WTC11 (cell line): ENCODE data around the gene IGSF11.

ENCODE experiments used
- ARID4B ChIP-seq: sonication (generic); formaldehyde crosslinking; IDR thresholded peaks from 2 replicates; pipeline ENCODE4 v1.8.0; 2023; ENCODE audit warnings: missing genetic modification reagents, mild to moderate bottlenecking, borderline replicate concordance
- ATF2 ChIP-seq: sonication (generic); formaldehyde crosslinking; IDR thresholded peaks from 2 replicates; pipeline ENCODE4 v1.8.1; 2022; ENCODE audit warnings: low read depth, missing genetic modification reagents, borderline replicate concordance
- ATF3 ChIP-seq: sonication (generic); formaldehyde crosslinking; conservative IDR thresholded peaks from 2 replicates; pipeline ENCODE4 v1.8.1; 2022; ENCODE audit warnings: mild to moderate bottlenecking, missing genetic modification reagents
- CBFB ChIP-seq: sonication (generic); formaldehyde crosslinking; IDR thresholded peaks from 2 replicates; pipeline ENCODE4 v1.8.1; 2022; ENCODE audit warnings: mild to moderate bottlenecking, low read depth, missing genetic modification reagents
- CDX4 ChIP-seq: fragments of 250-450 bp; sonication (Bioruptor Pico); IDR thresholded peaks from 2 replicates; pipeline ENCODE4 v1.9.0; 2021; ENCODE audit warnings: moderate library complexity, mild to moderate bottlenecking, inconsistent platforms, borderline replicate concordance
- CTCF ChIP-seq: fragments of 200-600 bp; IDR thresholded peaks from 2 replicates; pipeline ENCODE4 v1.8.0; 2022; ENCODE audit warnings: antibody characterized with exemption
- ELF4 ChIP-seq: sonication (generic); formaldehyde crosslinking; IDR thresholded peaks from 2 replicates; pipeline ENCODE4 v1.8.1; 2022; ENCODE audit warnings: low read depth, mild to moderate bottlenecking, moderate library complexity, missing genetic modification reagents
- GTF2I ChIP-seq: fragments of 250-450 bp; sonication (Bioruptor Pico); conservative IDR thresholded peaks from 2 replicates; pipeline ENCODE4 v1.4.0; 2021; ENCODE audit warnings: mild to moderate bottlenecking
- MAX ChIP-seq: sonication (generic); formaldehyde crosslinking; IDR thresholded peaks from 2 replicates; pipeline ENCODE4 v1.8.0; 2022; ENCODE audit warnings: mild to moderate bottlenecking, missing genetic modification reagents
- TP53 ChIP-seq: sonication (generic); formaldehyde crosslinking; IDR thresholded peaks from 2 replicates; pipeline ENCODE4 v1.8.1; 2023; ENCODE audit warnings: mild to moderate bottlenecking, missing genetic modification reagents

GRCh38 chr3:118927449-118927848, 107.2 kb downstream of the IGSF11 start:
- TF ChIP-seq ELF4 (CRISPR knock-in tag) (no peak), ATF2 (CRISPR knock-in tag) (no peak), CBFB (CRISPR knock-in tag) (no peak), GTF2I (CRISPR knock-in tag) (no peak), CTCF (no peak), ARID4B (CRISPR knock-in tag) (no peak), MAX (CRISPR knock-in tag) (no peak), TP53 (CRISPR knock-in tag) (no peak), ATF3 (CRISPR knock-in tag) (no peak), CDX4 (CRISPR knock-in tag) (no peak)
